Measurements from ENCODE around the gene PTPRE.

Gene PTPRE

DNA sequence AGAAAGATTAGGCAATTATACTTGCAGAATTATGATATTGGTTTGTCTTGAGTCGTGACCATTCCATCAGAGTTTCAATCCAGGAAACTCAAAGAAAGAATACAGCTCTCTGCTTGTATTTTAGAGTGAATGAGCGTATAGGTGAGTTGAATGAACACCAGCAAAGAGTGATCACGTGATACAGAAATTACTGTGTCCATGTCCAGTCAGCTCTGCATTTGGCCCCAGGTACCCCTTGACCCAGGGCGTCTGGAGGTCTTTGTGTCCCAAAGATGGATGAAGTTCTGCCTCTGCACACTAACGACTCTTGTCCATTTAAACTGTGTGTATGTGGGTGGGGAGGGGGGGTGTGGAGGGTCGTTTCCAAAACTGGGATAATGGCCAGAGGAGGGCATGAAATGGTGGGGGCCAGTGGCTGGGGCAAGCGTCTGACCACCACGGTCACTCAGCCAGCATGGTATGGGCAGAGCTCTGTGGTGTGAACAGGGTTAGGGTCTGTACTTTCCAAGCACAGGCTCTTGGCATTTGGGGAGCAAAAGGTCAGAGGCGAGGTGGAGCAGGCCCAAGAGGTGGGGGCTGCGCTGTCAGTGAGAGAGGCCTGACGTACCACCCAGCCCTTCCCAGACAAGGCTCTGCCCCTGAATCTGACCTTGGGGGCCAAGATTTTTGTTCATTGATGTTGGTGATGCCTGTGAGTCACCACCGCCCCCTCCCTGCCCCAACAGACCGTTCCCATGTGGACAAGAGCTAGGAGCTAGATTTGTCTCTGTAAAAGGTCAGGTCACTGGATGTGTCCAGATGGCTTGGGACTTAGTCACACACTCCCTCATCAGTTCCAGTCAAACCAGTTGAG is 1.4 kb downstream of the PTPRE start:
- DNase-seq (ENCODE audit: low spot score) = peak; percentile 33

- DNase-seq (ENCODE audit: low spot score) = no peak
Measured at GRCh38 chr10:127908959-127909267, 2.0 kb downstream of the PTPRE start.

DNA sequence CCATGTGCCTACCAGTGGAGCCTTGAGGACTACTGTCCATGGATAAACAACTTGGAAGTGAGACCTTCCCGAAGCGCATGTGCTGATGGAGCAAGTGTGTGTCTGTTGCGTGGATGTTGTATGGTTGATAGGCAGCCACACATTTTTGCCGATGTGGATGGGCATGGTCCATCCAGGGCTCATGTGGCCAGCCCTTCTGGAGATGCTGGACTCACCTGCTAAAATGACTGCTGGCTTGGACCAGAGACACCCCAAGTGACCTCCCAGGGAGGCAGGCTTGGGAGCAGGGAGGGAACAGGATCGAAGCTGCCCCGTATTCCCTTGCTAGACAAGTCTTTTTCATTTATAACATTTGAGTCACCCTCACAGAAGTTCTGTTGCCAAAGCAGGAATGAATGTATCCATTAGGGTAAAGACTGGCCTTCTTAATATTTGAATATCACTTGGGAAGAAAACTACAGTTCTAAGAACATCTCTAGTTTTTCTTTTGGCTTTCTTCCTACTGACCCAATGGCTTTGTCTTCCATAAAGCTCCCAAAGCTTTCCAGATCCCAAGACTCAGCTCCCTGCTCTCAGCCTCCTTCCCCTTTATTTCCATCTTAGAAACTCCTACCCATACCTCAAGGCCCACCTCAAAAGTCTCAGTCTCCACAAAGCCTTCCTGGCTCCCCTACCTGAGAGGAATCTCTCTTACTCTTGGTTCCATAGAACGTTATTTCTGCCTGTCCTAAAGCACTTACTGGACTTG is 3.0 kb downstream of the PTPRE start:
- DNase-seq (ENCODE audit: low spot score) = no peak

GRCh38 chr10:127910464-127910770 is 3.5 kb downstream of the PTPRE start:
- DNase-seq (ENCODE audit: low spot score) = no peak

- DNase-seq (ENCODE audit: low spot score) = no peak
Measured at GRCh38 chr10:127911218-127911866, 4.4 kb downstream of the PTPRE start.

GRCh38 chr10:127911867-127912257 is 5.0 kb downstream of the PTPRE start:
- no peak for DNase-seq (ENCODE audit: low spot score)

- no peak for DNase-seq (ENCODE audit: low spot score)
Measured at GRCh38 chr10:127912607-127913367, 5.9 kb downstream of the PTPRE start.

- DNase-seq (ENCODE audit: low spot score) = no peak
Measured at GRCh38 chr10:127913368-127913759, 6.5 kb downstream of the PTPRE start.

- DNase-seq (ENCODE audit: low spot score) = no peak
Measured at GRCh38 chr10:127915324-127915723, 8.4 kb downstream of the PTPRE start.

GRCh38 chr10:127916826-127917225 is 9.9 kb downstream of the PTPRE start:
- no peak for DNase-seq (ENCODE audit: low spot score)

GRCh38 chr10:127918572-127918971 is 11.7 kb downstream of the PTPRE start:
- no peak for DNase-seq (ENCODE audit: low spot score)

DNA sequence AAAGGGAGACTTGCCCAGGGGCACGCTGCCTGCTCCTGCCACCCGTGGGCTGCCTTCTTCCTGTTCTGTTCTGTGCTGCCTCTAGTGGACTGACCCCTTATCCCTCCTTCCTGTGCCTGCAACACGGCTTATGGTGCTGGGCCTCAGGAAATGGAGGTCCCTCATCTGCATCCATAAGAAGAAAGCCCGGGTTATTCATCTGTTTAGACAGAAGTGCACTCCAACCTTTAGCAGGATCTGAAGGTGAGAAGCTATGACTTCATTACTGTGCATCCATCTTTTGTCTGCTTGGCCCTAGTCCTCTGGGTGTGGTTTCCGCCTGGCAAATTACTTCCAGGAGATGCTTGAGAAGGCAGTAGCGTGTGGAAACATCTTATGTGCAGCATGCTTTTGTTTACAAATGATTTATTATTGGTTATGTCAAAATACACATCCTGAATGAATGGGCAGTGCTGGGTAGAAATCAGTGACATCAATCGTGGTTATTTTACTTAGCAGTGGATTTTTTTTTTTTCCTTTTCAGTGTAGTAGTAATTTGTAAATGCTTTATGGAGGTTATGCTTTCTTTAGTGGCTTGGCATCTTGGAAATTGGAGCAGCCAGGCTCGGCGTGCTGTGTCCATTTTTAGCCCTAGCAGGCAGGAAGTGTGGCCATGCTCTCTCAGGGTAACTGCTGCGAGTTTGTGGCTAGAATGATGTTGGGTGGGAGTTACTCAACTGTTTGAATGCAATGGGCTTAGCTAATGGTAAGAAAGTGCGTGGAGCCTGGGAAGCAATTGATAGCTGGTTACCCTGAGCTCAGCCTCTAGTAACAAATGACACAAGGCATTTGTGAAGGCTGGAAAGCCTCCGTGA is 12.7 kb downstream of the PTPRE start:
- DNase-seq (ENCODE audit: low spot score) = peak; percentile 23

GRCh38 chr10:127920306-127921074 is 13.6 kb downstream of the PTPRE start:
- DNase-seq (ENCODE audit: low spot score) = no peak

- no peak for DNase-seq (ENCODE audit: low spot score)
Measured at GRCh38 chr10:127921075-127921752, 14.3 kb downstream of the PTPRE start.

DNA sequence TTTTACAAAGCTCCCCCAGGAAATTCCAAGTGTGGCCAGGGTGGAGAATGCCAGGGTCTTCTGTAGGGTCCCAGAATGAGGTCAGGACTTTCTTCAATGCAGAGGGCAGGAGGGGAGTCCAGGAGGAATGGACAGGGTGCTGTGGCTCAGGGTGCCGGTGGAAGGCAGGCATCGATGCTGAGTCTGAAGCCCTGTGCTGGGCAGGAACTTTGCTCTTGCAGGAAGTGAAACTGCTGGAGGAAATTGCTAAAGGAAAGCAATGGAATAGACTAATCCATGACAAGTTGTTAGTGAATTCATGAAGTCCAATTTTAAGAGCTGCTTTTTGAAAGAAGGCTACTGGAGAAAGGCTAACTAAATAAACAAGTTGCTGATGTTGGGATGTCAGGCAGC is 14.8 kb downstream of the PTPRE start:
- DNase-seq (ENCODE audit: low spot score) = no peak

DNA sequence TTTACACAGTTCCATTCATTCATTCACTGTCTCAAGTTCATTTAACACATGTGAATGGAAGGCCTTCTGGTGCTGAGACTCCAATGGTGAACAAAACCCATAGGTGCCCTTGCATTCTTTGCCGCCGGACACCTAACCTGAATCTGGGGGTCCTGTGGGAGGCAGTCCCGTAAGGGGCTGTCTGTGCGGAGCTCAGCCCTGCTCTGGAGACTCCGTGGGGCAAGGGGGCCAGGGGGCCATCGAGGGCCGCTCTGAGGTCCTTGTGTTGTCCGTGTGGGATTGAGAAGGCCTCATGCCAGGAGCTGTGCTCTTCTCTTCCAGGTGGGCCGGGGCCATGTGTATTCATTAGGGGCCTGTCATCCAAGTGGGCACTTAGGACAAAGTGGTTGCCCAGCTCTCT is 15.3 kb downstream of the PTPRE start:
- DNase-seq (ENCODE audit: low spot score) = no peak

GRCh38 chr10:127922675-127923366 is 15.9 kb downstream of the PTPRE start:
- no peak for DNase-seq (ENCODE audit: low spot score)

DNA sequence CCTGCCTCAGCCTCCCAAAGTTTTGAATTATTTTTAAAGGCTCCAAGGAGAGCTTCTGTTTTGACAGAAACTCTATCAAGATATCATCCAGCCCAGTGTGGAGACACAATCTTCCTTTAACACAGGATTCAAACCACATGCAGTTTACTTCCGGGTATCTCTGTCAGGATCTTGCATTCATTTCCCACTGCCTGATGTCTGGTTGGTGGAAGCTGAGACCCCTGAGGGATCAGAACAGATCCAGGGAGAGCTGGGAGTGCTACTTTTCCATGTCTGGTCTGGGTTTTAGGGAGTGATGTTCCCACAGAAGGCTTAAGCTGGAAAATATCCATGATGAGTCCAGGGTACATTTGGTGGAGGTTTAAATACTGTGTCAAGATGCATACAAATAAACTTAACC is 16.7 kb downstream of the PTPRE start:
- no peak for DNase-seq (ENCODE audit: low spot score)

DNA sequence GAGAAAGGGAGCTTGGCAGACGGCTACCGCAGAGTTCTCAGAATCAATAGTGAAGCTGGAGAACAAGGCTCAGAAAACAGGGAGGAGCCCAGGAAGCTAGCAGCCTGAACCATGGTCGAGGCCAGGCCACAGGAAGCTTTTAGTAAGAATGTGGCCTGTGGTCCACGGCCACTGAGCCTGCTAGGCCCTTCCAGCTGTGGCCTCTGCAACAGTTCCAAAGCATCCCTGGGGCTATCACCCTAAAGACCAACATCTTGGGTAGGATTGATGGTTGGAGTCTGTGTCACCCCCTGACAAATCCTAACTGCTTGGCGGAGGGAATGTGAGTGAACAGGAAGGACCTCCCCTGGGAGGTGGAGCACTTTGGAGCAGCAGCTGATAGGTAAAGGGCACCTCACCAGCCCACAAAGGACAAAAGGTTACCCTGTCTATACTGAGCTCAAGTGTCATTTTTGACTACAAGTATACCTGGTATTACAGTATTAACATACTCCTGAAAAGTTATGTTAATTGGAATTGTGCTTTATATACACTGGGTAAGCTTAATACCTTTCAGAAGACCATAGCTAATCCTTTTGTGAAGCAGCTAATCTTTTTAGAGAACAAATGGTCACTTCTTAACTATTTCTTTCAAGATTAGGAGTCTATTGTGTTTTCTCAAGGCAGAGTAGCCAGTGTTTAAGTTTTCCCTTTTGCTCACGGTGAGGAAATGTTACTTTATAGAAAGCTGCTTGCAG is 18.7 kb downstream of the PTPRE start:
- DNase-seq (ENCODE audit: low spot score) = no peak
